Measurements from ENCODE around the gene FASTK.

Gene FASTK

GRCh38 chr7:151082141-151083070 lies 1.8 kb upstream of the FASTK start:
- no peak for DNase-seq (ENCODE audit: low read depth in 2 of 2)

GRCh38 chr7:151081170-151082101 lies 827 bp upstream of the FASTK start:
- DNase-seq (ENCODE audit: low read depth in 2 of 2): no peak

- no peak for DNase-seq (ENCODE audit: low read depth in 2 of 2)
Measured at GRCh38 chr7:151080067-151080521, 515 bp downstream of the FASTK start.

GRCh38 chr7:151079199-151079910 lies 1.3 kb downstream of the FASTK start:
- no peak for DNase-seq (ENCODE audit: low read depth in 2 of 2)

GRCh38 chr7:151078233-151079040 lies 2.2 kb downstream of the FASTK start:
- no peak for DNase-seq (ENCODE audit: low read depth in 2 of 2)

- DNase-seq (ENCODE audit: low read depth in 2 of 2): no peak
Measured at GRCh38 chr7:151077705-151078232, 2.8 kb downstream of the FASTK start.

GRCh38 chr7:151076863-151077704 lies 3.5 kb downstream of the FASTK start:
- DNase-seq (ENCODE audit: low read depth in 2 of 2): no peak

GRCh38 chr7:151075978-151076426 lies 4.6 kb downstream of the FASTK start:
- no peak for DNase-seq (ENCODE audit: low read depth in 2 of 2)

GRCh38 chr7:151075662-151075971 lies 5.0 kb downstream of the FASTK start:
- no peak for DNase-seq (ENCODE audit: low read depth in 2 of 2)

GRCh38 chr7:151074817-151075661 lies 5.6 kb downstream of the FASTK start:
- no peak for DNase-seq (ENCODE audit: low read depth in 2 of 2)

- DNase-seq (ENCODE audit: low read depth in 2 of 2): no peak
Measured at GRCh38 chr7:151073990-151074389, 6.6 kb downstream of the FASTK start.

GRCh38 chr7:151071032-151071866 lies 9.4 kb downstream of the FASTK start:
- DNase-seq (ENCODE audit: low read depth in 2 of 2): no peak

- no peak for DNase-seq (ENCODE audit: low read depth in 2 of 2)
Measured at GRCh38 chr7:151070574-151070960, 10.0 kb downstream of the FASTK start.

- no peak for DNase-seq (ENCODE audit: low read depth in 2 of 2)
Measured at GRCh38 chr7:151069841-151070573, 10.6 kb downstream of the FASTK start.

GRCh38 chr7:151068069-151068773 lies 12.4 kb downstream of the FASTK start:
- DNase-seq (ENCODE audit: low read depth in 2 of 2): no peak

- no peak for DNase-seq (ENCODE audit: low read depth in 2 of 2)
Measured at GRCh38 chr7:151066273-151066974, 14.2 kb downstream of the FASTK start.

Data from stimulated activated CD8-positive, alpha-beta memory T cell treated with anti-CD3 and anti-CD28 coated beads, Interleukin-2, amount 100 ng/mL, for 1 hour (primary cell).